GM12875 (cell line): ENCODE measurements around the gene CDH4.

Experiments
- H3K4me3 ChIP-seq: one replicate; pipeline ENCODE4 v1.5.1; 2011; ENCODE audit warnings: low read depth, low read length, control low read depth
- CTCF ChIP-seq: IDR thresholded peaks from 2 replicates; pipeline ENCODE4 v1.5.1; 2011; ENCODE audit warnings: low read depth, mild to moderate bottlenecking, control low read depth, inconsistent platforms, low read length, moderate library complexity, borderline replicate concordance; ENCODE audit not compliant: insufficient read depth

The CDH4 gene

GRCh38 chr20:61754976-61755778, 503.1 kb downstream of the CDH4 start:
- TF ChIP-seq CTCF = no peak
- H3K4me3 ChIP-seq = no peak overlapping the region

GRCh38 chr20:61755971-61756845, 504.1 kb downstream of the CDH4 start:
- H3K4me3 ChIP-seq = no peak overlapping the region
- no peak for TF ChIP-seq CTCF

- no peak for TF ChIP-seq CTCF
- H3K4me3 ChIP-seq = no peak overlapping the region
Measured at GRCh38 chr20:61756966-61757677, 505.1 kb downstream of the CDH4 start.

GRCh38 chr20:61757678-61758563, 505.9 kb downstream of the CDH4 start:
- TF ChIP-seq CTCF = no peak
- no peak overlapping the region for H3K4me3 ChIP-seq

- no peak overlapping the region for H3K4me3 ChIP-seq
- TF ChIP-seq CTCF = no peak
Measured at GRCh38 chr20:61758564-61759200, 506.6 kb downstream of the CDH4 start.
